ENCODE results near the gene SPNS1.

GRCh38 chr16:28938721-28939120 lies 35.9 kb upstream of the SPNS1 start:
- TF ChIP-seq CTCF (IDR thresholded peaks at IDR 0.05; ENCODE audit: low read depth, low read length, missing input control) (no peak), FOXA1 (IDR thresholded peaks at IDR 0.05) (no peak), YY1 (IDR thresholded peaks at IDR 0.05) (no peak), ATF3 (IDR thresholded peaks at IDR 0.05) (no peak), RAD21 (IDR thresholded peaks at IDR 0.05) (no peak), TAF1 (conservative IDR thresholded peaks at IDR 0.05) (no peak), JUND (IDR thresholded peaks at IDR 0.05) (no peak), ZBTB33 (IDR thresholded peaks at IDR 0.05) (no peak), GABPA (IDR thresholded peaks at IDR 0.05 in 1 of 2, conservative IDR thresholded peaks at IDR 0.05 in 1 of 2) (no peak), MAX (IDR thresholded peaks at IDR 0.05) (no peak), HNF4G (IDR thresholded peaks at IDR 0.05) (no peak)

All from liver (tissue), 3 donors.